Activated T-cell treated with anti-CD3 and anti-CD28 coated beads for 4 hours (primary cell): Measurements from ENCODE around the gene GARIN5B.
A peak's percentile ranks its signal among the peaks of the same experiment; 100 is the strongest.

Source experiments
- DNase-seq: peaks from one replicate; pipeline ENCODE4 v3.0.0-alpha.2; 2020

GARIN5B gene

GRCh38 chr19:55387736-55388497, 24.9 kb upstream of the GARIN5B start:
- no peak for DNase-seq

- DNase-seq, result no peak
Observed at GRCh38 chr19:55386493-55386971, 23.5 kb upstream of the GARIN5B start.

- peak; percentile 97 for DNase-seq
Observed at GRCh38 chr19:55385724-55386492, 22.8 kb upstream of the GARIN5B start, which contains the start of gene RPL28. Gene RPL28 (plus strand): TSS chr19:55385932. CDS start chr19:55386358, 426 bp downstream.

DNA sequence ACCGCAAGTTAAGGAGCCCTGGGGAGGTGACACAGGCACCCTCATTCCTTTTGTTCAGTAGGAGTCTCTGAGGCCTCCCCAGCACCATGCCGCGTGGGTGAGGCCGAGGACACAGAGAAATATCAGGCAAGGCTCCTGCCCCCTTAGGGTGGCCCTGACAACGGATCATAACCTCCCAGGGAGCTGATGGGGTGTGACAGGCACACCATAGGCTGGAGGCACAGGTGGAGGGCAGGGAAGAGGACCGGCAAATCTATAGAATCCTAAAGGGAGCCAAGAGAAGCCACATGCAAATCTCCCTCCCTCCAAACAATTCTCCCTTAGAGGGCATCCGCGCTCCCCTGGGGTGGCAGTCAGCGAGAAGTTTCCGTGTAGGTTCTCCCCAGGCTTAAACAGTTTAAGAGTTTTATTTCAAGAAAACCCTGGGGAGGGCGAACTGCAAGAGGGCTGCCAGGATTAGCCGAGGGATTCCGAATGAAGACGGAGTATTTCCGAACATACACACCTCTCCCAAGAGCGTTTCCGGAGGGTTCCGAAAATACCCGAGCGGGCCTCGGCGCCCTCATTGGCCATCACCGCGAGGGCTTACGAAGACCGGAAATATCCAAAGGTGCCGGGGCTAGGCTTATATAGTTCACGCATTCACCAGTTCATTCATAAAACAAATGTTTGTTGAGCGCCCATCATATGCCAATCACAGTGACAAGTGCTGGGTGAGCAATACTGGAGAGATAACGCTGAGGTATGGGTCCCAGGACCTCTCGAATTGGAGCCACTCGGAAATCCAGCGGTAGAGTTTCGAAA, 22.1 kb upstream of the GARIN5B start:
- peak; percentile 92 for DNase-seq

DNA sequence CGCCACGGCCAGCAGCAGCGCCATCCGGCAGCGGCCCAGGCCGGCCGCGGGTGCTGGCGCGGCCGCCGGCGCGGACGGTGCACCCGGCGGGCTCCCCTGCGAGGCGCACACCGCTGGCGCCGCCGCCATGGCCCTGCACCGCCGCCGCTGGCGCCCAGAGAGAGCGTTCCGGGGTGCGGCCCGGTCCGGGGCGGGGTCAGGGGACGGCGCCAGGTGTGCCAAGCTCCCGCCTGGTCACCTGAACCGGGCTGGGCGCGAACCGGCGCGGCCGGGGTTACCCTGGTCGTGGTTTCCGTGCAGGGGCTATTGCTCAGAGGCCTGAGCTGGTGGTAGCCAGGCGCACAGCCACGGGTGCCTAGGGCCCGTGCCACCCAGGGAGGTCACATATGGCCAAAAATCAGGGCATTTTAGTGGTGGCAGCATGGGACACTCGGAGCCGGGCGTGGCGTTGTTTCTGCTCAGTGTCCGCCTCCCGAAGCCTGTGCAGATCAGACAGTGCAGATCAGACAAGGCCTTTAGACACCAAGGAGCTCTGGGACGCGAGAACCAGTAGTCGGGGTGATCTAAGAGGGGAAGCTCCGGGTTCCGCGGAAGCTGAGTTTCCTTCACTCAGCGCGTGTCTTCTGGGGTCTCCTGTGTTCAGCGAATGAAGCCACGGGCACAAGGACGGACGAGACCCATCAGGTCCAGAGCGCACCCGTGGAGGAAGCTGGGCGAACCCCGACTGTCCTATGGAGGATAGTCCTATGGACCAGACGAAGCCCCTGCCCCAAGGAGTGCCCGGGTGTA, 21.3 kb upstream of the GARIN5B start, which contains the start of gene TMEM238:
TSS of gene TMEM238 (minus strand) at position 162 of the 789 bp plus-strand sequence. CDS start at position 129, 33 bp downstream.
- DNase-seq, result no peak

- DNase-seq, result no peak
Observed at GRCh38 chr19:55383279-55384130, 20.4 kb upstream of the GARIN5B start.

DNA sequence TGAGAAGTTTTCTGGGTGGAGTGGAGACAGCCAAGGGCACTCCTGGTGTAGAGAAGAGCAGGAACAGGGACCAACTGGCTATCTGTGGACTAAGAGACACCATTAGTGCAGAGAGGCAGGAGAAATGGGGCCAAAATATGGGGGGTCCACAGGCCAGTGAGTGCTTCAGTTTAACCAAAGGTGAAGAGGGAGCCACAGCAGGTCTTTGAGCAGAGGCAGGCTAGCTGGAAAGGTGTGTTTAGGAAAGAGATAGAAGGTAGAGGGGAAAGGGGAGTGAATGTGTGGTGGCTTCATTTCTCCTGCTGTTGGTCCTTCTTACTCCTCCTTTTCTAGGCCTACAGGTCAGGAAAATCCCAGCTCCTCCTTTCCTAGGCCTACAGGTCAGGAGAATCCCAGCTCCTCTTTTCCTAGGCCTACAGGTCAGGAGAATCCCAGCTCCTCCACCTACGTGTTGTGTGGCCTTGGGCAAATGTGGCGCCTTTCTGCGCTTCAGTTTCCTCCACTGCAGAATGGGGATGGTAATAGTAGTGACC, 19.5 kb upstream of the GARIN5B start:
- DNase-seq, result no peak

DNA sequence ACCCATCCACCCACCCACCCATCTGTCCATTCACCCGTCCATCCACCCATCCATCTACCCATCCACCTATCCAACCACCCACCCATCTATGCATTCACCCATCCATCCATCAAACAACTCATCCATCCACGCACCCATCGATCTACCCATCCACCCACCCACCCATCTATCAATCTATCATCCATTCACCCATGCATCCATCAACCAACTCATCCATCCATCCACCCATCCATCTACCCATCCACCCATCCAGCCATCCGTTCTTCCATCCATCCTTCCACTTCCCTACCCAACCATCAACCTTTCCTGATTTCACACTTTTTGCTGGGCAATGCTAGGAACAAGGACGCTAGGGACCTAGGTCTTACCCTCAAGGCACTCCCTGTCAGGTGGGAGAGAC, 19.0 kb upstream of the GARIN5B start:
- DNase-seq, result no peak

DNA sequence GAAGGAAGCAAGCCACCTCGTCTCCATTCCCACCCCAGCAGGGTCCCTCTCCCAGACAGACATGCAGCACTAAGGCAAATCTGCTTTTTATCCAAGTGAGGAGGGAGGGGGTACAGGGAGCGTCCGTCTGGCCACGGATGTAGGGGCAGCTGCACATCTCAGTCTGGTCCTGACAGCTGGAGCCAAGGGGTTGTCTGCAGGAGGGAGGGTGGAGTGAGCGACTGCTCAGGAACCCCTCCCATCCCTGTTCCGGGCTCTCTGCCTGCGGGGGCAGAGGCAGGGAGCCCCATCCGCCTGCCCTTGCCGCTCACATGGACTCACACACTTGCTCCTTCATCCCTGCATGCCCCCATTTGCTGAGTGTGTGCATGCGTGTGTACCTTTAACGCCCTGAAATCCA, 16.1 kb upstream of the GARIN5B start:
- no peak for DNase-seq

GRCh38 chr19:55377356-55378131, 14.5 kb upstream of the GARIN5B start:
- DNase-seq, result no peak

GRCh38 chr19:55376241-55376933, 13.3 kb upstream of the GARIN5B start, which contains the start of gene TMEM190:
Gene TMEM190 (plus strand): TSS chr19:55376826. CDS start chr19:55376854, 28 bp downstream.
- no peak for DNase-seq

DNA sequence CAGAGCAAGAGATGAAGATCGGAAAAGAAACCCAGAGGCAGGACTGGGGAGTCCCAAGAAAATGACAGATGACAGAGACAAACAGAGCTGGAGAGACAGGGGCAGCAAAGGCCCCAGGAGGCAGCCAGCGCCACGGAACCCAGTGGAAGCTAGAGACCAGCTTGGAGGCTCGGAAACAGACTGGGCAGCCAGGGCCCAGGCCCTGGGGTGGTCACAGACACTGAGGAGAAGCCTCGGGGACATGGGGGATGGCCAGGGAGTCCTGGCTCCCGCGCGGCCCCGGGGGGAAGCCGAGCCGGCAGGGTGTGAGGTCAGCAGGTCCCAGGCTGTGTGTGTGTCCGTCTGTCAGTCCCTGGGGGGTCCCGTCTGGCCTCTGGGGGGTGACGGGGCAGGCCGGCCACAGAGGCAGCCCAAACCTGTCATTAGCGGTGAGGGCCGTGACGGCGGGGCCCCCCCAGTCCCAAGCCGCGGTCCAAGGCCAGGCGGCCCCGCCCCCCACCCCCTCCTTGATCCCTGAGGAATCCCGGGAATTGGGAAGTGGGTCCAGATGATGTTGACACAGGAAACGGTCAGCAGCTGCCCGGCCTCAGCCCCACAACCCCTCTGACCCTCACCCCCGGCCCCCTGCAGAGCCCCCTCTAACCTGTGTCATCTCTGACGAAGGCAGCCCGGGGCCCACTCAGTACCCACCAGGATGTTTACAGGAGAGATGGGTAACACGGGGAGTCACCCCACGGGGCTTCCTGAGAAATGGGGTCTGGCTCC, 11.1 kb upstream of the GARIN5B start:
- DNase-seq, result no peak

GRCh38 chr19:55373306-55373992, 10.4 kb upstream of the GARIN5B start:
- no peak for DNase-seq

- no peak for DNase-seq
Observed at GRCh38 chr19:55372316-55373081, 9.4 kb upstream of the GARIN5B start.

GRCh38 chr19:55370305-55370988, 7.4 kb upstream of the GARIN5B start, which contains the start of gene IL11:
Gene IL11 (minus strand): TSS chr19:55370463. CDS start chr19:55370310, 153 bp downstream.
- no peak for DNase-seq

GRCh38 chr19:55369653-55370304, 6.7 kb upstream of the GARIN5B start:
- no peak for DNase-seq
